HG03175 (cell line): ENCODE measurements around the gene FAM32A.

Source experiments
- ATAC-seq: cut with Tn5 transposase; IDR thresholded peaks from one replicate; pipeline ENCODE4 v1.9.1; 2021; ENCODE audit warnings: mild to moderate bottlenecking, moderate library complexity; ENCODE audit not compliant: unreplicated experiment

The FAM32A gene

DNA sequence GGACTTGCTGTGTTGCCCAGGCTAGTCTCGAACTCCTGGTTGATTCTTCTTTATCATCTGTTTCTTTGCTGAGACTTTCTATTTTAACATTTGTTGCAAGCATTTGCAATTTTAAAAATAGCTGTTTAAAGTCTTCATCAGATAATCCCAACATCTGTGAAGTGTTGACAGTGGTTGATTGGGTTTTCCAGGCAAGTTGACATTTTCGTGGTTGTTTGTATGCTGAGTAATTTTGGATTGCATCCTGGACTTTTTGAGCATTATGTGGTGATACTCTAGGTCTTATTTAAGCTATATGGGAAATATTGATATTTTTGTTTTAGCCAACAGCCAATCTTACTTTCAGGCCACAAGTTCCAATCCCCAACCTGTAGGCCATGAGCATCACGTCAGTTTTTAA, 37.6 kb downstream of the FAM32A start:
- ATAC-seq, result no peak

DNA sequence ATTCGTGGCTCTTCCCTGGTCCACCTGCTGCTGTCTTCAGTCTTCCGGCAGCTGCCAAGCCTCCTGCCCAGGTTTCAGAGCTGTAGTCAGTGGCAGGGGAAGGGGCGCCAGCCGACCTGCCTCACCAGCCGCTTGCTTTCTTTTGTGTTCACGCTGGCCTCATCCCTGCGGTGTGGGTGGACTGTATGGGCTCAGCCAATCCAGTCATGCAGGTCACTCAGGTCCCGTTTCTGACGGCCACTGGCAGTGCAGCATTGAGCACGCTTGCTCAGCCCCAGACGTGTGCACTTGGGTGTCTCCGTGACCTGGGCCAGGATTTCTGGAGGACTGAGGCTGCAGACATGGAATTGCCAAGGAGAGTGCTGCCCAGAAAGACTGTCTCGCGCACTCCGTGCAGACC, 38.5 kb downstream of the FAM32A start:
- no peak for ATAC-seq

DNA sequence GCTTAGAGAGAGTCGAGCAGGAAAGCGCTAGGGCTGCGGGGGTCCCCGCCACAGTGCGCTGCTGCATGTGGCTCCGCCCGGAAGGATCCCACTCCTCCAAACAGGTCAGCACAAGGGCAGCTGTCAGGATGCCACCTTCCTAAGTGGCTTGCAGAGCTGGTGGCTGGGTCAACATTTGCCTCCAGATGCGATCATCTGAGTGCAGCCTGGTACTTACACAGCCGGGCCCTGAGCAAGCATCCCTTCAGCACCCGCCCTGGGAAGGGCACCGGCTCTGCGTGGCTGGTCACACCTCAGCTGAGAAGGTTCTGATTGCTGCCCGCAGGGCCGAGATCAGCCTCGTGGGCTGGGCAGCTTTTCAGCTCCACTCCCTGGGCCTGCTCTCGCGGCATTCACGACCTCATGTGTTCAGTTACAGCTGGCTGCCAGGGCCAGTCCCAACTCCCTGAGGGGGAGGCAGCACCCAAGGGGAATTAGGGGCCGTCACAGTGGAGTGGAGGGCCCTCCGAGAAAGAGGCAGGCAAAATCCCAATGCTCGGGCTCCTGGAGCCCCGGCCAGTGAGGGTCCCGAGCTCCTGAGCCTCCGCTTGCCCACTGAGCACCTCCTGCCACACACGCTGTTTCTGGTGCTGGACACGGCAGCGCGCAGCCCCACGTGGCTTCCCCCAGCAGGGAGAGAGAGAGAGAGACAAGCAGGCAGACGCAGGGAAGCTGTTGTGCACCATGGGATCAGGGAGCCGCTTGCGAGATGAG, 39.3 kb downstream of the FAM32A start:
- no peak for ATAC-seq

DNA sequence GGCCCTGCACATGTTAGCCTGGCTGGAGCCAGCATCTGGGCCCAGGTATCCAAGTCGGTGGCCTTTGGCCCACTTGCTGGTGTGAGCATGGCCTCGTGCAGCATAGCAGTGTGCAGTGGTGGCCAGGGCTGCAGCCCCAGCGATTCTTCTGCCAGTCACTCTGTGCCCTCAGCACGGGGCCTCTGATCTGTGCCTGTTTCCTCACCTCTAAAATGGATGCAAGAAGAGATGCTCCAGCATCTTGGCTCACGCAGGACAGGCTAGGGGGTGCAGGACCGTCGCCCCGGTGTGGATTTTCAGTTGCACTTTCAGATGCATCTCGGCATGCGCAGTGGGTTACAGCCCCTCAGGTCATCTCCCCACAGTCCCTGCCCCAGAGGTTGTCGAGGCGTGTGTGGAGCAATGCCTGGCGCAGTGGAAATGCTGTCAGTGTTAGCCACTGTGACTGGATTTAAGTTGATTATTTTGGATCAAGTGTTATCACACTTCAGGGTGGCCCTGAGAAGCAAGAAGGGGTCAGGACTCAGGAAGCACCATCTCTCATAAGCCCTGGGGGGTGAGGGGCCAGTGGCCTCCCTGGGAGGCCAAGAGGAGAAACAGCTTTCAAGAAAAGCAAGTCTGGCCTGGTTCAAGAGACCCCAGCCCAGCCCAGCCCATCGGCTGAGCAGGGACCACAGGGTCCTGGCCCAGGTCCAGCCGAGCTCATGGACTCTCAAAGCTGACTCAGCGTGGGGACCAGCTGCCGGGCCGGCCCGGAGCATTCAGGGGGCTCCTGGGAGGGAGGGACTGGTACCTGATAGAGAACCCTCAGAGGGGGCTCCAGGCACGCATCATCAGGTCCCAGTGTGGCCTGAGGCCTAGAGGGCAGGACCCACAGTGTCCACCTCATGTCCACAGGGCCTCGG, 40.3 kb downstream of the FAM32A start:
- ATAC-seq, result no peak

DNA sequence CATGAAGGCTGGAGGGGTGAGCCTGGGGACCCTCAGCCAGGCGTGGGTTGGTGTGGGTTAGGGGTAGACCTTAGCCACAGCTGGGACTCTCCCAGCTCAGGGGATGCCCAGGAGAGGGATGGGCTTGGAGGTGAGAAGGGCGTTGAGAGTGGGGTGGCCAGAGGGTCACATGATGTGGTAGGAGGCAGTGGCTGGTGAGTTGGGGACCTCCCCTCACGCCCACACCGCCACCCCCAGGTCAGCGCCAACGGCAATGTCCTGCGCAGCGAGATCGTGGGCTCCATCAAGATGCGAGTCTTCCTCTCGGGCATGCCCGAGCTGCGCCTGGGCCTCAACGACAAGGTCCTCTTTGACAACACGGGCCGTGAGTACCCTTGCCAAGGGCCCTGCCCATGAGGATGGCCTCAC, 41.0 kb downstream of the FAM32A start:
- ATAC-seq, result no peak

DNA sequence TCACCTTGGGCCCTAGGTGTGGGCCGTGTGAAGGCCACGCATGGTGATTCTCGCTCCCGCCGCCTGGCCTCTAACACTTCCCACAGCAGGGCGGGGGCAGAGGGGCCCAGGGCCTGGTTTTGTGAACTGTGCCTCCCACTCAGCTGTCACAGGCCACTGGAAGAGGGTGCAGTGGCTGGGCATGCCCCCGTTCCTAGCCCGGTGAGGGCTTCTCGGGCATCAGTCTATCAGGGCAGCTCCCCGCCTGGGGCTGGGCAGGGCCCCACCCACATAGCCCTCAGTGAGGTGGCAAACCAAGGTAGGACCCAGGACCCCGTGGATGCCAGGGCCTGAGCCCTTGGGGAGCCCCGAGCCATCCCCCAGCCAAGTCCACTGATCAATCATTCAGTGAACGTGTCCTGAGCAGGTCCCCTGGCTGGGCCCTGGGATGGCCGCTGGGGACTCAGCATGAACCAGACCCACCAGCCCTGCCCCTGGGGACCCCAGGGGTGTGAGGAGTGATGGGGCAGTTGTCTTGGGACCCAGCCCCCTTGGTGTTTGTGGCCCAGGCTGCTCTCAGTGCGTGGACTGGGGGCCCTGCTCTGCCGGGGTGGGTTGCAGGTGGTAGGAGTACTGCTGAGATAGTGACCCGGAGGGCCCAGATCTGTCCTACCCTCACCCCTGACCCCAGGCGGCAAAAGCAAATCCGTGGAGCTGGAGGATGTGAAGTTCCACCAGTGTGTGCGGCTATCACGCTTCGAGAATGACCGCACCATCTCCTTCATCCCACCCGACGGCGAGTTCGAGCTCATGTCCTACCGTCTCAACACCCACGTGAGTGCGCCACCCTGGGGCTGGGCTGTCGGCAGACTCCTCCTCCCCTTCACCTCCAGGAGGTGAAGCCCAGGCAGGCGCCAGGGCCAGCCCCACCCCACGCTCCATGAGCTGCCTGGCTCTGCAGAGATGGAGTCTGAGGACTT, 41.9 kb downstream of the FAM32A start:
- no peak for ATAC-seq

DNA sequence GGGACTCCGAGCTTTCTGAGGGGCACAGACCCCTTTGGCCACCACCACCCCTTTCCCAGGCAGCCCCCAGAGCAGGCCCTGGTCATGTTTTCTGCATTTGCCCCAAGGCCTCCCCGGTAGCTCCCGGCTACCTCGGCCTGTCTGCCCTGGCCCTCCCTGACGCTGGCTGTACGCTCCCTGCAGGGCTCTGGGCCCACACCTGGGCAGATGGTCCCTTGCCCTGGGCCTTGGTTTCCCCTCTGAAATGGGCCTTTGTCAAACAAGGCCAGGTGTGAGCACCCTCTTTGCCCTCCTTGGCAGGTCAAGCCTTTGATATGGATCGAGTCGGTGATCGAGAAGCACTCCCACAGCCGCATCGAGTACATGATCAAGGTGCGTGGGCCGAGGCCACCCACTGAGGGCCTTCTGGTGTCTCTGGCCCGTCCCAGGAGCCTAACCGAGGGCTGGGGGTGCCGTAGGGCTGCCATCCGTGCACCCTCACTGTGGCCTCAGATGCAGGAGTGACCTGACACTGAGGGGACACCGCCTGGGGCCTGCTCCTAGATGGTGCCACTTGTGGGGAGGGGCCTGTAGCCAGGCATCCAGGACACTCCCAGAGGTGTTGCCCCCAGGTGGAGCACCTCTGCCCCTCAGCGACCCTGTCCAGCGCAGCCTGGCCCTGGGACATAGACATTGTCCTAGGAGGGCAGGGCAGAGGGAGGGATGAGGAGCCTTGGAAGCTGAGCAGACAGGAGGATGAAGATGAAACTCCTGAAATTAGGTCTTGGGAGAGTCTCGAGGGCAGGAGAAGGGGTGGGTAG, 42.8 kb downstream of the FAM32A start:
- ATAC-seq, result no peak

DNA sequence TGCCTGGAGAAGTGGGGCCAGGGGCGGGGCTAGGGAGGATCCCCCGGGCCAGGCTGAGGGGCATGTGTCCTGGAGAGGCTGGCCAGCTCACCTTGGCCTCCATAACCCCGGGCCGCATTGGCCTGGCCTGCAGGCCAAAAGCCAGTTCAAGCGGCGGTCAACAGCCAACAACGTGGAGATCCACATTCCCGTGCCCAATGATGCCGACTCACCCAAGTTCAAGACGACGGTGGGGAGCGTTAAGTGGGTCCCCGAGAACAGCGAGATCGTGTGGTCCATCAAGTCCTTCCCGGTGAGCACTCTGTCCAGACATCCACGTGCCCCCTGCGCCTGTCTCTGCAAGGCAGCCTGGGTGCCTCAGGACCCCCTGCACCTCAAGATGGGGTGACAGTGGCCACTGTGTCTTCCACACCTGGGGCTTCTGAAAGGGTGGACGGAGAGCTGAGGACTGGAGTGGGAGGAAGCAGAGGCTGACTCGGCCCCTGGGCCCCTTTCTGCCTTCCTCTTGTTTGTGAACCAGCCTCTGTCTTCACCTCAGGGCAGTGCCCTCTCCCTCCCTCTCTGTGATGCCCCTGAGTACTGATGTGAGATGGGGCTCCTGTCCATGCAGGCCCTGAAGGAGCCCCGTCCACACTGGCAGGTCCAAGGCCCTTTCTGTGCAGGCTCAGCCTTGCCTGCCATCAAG, 43.6 kb downstream of the FAM32A start:
- no peak for ATAC-seq

DNA sequence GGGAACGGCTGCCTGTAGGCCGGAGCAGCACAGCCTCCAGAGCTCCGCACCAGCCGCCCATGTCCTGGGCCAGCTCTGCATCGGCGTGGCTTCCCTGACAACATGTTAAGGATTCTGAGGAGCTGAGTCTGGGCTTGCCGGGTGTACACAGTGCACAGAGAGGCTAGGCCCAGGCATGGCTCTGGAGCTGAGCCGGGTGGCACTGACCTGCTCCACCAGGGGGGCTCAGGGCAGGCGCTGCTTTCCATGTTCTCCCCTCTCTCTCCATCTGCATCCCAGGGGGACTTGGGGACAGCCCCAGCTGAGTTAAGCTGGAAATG, 44.1 kb downstream of the FAM32A start:
- ATAC-seq, result no peak

DNA sequence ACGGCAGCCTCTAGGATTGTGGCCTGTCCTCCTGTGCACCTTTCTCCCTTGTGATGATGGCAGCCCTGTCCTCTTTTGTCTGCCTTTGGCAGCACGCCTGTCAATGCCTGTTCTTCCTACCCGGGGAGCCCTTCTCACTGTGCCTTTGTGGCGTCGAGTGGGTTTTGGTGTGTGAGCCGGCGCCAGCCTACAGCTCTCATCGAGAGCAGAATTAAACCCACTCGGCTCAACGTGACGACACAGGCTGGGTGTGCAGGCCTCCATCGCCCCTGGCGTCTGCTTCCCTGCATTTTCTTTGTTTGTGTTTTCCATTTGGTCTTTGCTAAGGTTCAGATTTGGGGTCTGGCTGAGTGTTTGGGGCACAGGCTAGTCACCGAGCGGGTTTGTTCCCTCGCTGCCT, 46.9 kb downstream of the FAM32A start:
- no peak for ATAC-seq

DNA sequence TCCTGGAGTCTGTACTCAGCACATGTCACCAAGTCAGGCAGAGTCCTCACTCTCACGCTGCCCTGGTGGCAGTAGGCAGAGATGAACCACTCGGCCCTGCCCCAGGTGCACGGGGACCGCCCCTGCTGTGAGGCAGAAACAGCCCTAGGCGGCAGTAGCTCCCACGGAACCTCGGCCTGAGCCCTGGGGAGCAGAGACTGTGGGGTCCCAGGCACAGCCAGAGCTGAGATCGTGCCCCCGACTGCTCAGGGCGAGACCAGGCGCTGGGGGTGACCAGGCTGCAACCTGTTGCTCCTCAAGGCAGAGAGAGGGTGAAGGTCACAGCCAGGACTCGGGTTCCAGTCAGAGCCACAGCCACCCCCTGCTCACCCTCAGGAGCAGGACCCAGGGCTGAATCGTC, 47.4 kb downstream of the FAM32A start:
- ATAC-seq, result no peak

DNA sequence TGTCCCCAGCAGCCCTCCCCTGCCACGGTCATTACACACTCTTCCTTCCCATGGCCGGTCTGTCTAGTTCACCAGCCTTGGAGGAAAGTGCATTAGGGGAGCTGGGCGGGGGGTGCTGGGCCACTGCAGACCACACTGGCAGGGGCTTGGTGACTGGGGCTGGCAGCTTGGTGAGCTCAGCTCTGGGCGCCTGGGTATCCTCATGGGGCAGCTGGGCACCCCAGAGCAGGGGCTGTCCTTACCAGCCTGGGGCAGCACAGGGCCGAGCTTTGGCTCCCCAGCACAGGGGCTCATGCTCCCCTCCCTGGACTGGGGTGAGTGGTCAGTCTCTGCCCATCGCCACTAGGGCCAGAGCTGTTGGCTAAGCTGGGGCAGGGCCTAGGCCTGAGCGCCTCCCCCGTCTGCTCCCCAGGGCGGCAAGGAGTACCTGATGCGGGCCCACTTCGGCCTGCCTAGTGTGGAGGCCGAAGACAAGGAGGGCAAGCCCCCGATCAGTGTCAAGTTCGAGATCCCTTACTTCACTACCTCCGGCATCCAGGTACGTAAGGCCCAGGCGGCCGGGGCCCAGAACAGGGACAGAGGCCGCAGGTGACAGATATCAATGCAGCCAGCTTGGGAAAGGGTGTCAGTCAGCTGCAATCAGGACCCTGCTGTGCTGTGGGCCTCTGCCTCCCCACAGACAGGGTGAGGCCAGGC, 48.0 kb downstream of the FAM32A start:
- ATAC-seq, result no peak

DNA sequence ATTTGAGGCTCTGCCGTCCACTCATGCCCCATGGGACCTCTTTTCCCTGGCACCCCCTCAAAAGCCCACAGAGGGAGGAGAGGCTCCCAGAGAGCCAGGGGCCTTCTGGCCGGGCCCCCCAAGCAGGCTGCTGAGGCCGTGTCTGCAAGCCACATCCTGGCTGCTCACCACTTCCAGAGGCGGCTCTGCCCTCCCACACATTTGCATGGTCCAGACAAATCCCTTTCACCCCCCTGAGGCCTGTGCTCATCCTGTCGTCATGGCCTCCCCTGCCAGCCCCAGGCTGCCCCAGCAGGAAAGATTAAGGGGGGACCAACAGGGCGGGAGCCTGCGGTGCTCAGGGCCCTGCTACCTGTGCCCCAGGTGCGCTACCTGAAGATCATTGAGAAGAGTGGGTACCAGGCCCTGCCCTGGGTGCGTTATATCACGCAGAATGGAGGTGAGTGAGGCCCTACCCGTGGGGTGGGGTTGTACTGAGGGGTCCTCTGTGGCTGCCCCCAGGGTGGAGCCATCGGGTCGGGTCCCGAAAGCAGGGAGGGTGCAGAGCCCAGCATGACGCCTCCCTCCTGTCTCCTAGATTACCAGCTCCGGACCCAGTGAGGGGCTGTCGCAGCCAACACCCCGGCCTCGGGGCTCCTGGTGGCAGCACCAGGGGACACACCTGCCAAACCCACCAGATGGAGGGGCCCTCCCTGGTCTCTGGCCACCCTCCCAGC, 48.8 kb downstream of the FAM32A start:
- ATAC-seq, result no peak

DNA sequence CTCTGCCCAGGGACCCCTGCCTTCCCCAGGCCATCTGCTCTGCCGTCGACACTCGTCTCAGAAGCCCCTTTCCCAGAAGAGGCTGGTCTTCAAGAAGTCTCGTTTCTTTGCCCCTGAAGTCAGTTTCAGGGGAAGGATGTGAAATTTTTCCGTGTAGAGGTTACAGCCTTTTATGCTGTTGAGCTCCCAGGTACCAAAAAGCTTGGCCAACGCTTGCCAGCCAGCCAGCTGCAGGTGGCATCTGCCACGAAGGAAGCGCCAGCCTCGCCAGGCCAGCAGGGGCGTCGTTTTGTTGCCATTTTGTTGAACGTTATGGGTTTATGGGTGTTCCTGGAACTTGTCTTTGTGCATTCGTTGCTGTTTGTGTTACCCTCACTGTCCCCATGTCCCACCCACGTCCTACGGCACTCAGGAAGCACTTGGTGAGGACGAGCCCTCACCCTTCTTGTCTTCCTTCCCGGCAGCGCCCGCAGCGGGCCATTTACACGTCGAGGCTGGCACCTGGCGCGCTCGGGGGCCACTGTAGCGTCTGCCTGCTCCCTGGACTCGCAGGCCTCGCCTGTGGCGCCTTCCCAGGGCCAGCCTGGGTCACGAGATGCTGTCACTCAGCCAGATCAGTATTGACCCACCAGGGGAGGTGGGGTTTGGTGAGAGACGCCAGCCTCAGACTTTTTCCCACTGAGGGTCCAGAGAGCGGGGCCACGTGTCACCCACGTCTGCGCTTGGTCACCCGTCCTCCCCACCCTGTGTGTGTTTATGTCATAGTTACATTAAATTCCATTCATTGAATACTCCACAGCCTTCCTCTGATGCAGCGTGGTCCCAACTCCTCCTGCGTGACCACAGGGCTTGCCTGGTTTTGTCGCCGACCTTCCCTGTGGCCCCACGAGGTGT, 49.6 kb downstream of the FAM32A start:
- no peak for ATAC-seq

DNA sequence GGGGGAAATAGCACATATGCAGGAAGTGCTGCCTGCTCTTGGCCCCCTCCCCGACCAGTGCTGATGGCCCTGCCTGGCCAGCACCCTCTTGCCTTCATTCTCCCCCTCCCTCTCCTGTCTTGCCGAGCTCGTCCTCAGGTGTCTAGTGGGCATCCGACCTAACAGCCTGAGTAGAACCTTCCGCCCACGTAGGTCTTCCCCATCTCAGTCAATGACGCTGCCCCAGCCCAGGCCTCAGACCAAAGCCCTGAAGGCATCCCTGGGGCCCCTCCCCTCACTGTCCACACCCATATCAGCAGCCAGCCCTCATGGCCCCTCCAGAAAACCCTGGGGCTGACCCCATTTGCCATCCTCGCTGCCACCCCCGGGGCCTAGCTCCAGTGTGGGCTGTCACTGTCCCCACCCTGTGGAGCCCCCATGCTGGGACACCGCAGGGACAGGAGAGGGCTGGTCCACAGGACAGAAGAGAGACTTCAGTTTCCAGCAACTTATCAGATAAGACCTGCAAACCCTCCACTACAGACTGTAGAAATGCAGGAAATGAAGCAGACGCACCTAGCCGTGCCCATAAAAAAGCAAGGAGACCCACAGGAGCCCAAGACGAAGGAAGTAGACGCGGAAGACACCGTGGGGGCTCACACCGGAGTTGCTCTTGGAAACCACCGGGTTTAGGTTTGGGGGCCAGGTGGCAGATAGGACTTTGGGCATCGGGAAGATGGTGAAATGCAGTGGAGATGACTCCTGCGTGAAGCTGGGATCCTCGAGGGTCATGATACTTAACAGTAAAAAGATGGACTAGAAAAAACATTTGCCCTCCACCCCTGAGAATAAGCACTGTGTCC, 50.8 kb downstream of the FAM32A start:
- no peak for ATAC-seq
